KMS-11 (cell line): ENCODE results near the gene VIPAS39.

Experiments used
- H2AFZ ChIP-seq: fragments of 200-600 bp; sonication (generic); 2 replicates; pipeline ENCODE4 v1.6.1; 2016; ENCODE audit warnings: antibody characterized with exemption, mixed run types, low read depth
- H3K27ac ChIP-seq: fragments of 200-600 bp; sonication (generic); 2 replicates; pipeline ENCODE4 v1.6.1; 2016; ENCODE audit warnings: mild to moderate bottlenecking, mixed run types
- H3K27me3 ChIP-seq: fragments of 200-600 bp; sonication (generic); 2 replicates; pipeline ENCODE4 v1.6.1; 2017; ENCODE audit warnings: mild to moderate bottlenecking, low read depth, mixed run types, moderate library complexity; ENCODE audit not compliant: insufficient read depth
- H3K36me3 ChIP-seq: fragments of 200-600 bp; sonication (generic); 2 replicates; pipeline ENCODE4 v1.6.1; 2017; ENCODE audit warnings: mild to moderate bottlenecking, mixed run types; ENCODE audit not compliant: insufficient read depth
- H3K4me1 ChIP-seq: fragments of 200-600 bp; sonication (generic); 2 replicates; pipeline ENCODE4 v1.6.1; 2016; ENCODE audit warnings: mild to moderate bottlenecking, low read depth, mixed run types; ENCODE audit not compliant: poor library complexity, severe bottlenecking
- H3K4me2 ChIP-seq: fragments of 200-600 bp; sonication (generic); 2 replicates; pipeline ENCODE4 v1.7.0; 2016; ENCODE audit warnings: mild to moderate bottlenecking, mixed run types
- H3K4me3 ChIP-seq: fragments of 200-600 bp; sonication (generic); IDR thresholded peaks from 2 replicates; pipeline ENCODE4 v1.6.1; 2017; ENCODE audit warnings: low read depth, low read length, mixed read lengths; ENCODE audit not compliant: insufficient read depth
- H3K79me2 ChIP-seq: fragments of 200-600 bp; sonication (generic); 2 replicates; pipeline ENCODE4 v1.6.1; 2016; ENCODE audit warnings: low read depth, mixed run types; ENCODE audit not compliant: insufficient read depth
- H3K9ac ChIP-seq: fragments of 200-600 bp; sonication (generic); 2 replicates; pipeline ENCODE4 v1.6.1; 2016; ENCODE audit warnings: mild to moderate bottlenecking, mixed run types
- H4K20me1 ChIP-seq: fragments of 200-600 bp; sonication (generic); 2 replicates; pipeline ENCODE4 v1.6.1; 2016; ENCODE audit warnings: mild to moderate bottlenecking, mixed run types; ENCODE audit not compliant: insufficient read depth
- TF ChIP-seq, protein P1 (sequence below): fragments of 200-600 bp; sonication (generic); conservative IDR thresholded peaks from 2 replicates; pipeline ENCODE4 v1.6.1; 2017; ENCODE audit warnings: low read depth, mild to moderate bottlenecking, antibody characterized with exemption, low read length, moderate library complexity, mixed read lengths

Gene VIPAS39

DNA sequence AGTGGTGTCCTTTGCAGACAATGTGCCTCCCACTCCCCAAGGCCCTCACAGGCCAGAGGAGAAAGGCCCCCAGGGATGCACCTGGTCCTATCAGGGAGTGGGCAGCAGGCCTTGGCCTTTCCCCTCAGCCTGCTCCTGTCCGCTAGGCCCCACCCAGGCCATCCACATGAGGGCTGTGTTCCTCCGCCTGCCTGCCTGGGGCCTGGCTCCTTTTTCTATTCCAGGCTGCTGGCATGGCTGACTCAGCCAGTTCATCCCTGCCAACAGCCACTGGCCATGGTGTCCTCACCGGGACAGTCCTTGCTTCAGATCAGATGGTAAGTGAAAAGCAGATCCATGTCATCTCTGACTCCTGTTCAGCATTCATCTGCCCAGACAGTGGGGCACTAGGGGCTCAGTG is 27.9 kb upstream of the VIPAS39 start:
- H3K79me2 ChIP-seq = no peaks in the 10 kb centered on the region
- no peaks in the 10 kb centered on the region for H4K20me1 ChIP-seq
- TF ChIP-seq, protein P1, sequence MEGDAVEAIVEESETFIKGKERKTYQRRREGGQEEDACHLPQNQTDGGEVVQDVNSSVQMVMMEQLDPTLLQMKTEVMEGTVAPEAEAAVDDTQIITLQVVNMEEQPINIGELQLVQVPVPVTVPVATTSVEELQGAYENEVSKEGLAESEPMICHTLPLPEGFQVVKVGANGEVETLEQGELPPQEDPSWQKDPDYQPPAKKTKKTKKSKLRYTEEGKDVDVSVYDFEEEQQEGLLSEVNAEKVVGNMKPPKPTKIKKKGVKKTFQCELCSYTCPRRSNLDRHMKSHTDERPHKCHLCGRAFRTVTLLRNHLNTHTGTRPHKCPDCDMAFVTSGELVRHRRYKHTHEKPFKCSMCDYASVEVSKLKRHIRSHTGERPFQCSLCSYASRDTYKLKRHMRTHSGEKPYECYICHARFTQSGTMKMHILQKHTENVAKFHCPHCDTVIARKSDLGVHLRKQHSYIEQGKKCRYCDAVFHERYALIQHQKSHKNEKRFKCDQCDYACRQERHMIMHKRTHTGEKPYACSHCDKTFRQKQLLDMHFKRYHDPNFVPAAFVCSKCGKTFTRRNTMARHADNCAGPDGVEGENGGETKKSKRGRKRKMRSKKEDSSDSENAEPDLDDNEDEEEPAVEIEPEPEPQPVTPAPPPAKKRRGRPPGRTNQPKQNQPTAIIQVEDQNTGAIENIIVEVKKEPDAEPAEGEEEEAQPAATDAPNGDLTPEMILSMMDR = no peak
- H2AFZ ChIP-seq = no peak overlapping the region
- no peak overlapping the region for H3K27ac ChIP-seq
- H3K4me2 ChIP-seq = no peak overlapping the region
- H3K4me1 ChIP-seq = no peaks in the 10 kb centered on the region
- no peak overlapping the region for H3K9ac ChIP-seq
- H3K27me3 ChIP-seq = no peaks in the 10 kb centered on the region
- no peaks in the 10 kb centered on the region for H3K36me3 ChIP-seq
- H3K4me3 ChIP-seq = no peak overlapping the region

DNA sequence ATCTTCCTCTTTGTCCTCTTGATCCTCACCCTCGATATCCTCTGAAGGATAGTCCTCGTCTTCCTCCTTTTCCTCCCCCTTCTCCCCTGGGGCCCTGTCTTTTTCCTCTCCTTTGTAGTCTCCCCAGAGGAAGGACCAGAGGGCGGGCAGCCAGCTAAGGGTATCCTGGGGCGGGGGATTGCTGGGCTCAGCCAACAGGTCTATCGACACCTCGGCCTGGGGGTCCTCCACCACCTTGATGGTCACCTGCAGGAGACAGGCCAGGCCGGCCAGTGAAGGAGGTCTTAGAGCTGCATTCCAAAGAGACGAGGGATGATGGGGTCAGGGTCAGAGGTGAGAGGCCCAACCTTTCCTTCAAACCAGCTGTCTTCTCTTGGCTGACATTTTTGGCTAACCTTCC is 25.0 kb upstream of the VIPAS39 start:
- H4K20me1 ChIP-seq = no peaks in the 10 kb centered on the region
- no peaks in the 10 kb centered on the region for H3K36me3 ChIP-seq
- TF ChIP-seq, protein P1 = no peak
- no peak overlapping the region for H3K4me2 ChIP-seq
- no peak overlapping the region for H2AFZ ChIP-seq
- H3K4me1 ChIP-seq = no peaks in the 10 kb centered on the region
- no peak overlapping the region for H3K9ac ChIP-seq
- no peaks in the 10 kb centered on the region for H3K79me2 ChIP-seq
- no peak overlapping the region for H3K4me3 ChIP-seq
- H3K27ac ChIP-seq = no peak overlapping the region
- no peaks in the 10 kb centered on the region for H3K27me3 ChIP-seq

DNA sequence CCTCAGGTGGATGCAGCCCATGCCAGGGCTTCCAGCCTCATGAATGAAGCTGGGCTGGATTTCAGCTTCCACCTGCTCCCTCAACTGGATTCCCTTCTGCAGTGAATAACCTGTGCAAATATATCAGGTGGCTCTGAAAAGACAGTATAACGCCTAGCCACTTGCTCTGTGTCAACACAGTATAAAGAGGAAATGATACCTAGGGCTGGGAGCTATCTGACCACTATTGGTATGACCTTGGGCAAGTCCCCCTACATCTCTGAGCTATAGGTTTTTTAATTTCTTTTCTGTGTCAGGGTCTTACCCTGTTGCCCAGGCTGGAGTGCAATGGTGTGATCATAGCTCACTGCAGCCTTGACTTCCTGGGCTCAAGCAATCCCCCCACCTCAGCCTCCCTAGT is 21.4 kb upstream of the VIPAS39 start:
- Histone ChIP-seq H3K4me3 (no peak overlapping the region), H3K4me2 (no peak overlapping the region)

DNA sequence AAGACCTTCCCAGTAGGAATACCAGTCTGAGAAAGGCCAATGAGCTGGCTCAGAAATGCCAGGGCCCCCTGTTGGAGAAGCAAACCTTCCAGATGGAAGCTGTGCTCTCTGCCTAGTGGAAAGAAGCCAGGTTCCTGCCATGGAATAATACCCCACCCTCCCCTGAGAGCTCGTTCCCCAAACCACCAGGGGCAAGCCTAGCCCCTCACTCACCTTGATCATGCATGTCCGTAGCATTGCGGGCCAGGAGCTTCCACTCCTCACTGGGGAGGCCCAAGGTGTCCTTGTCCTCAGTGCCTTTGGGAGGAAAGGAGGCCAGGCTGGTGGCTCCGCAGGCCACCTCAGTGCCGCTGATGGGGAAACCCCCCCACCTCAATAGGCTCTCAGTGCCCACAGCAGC is 20.6 kb upstream of the VIPAS39 start:
- H3K27ac ChIP-seq = no peak overlapping the region
- H3K79me2 ChIP-seq = no peaks in the 10 kb centered on the region
- H3K4me2 ChIP-seq = no peak overlapping the region
- TF ChIP-seq, protein P1 = no peak
- H3K9ac ChIP-seq = no peak overlapping the region
- no peak overlapping the region for H2AFZ ChIP-seq
- no peaks in the 10 kb centered on the region for H3K4me1 ChIP-seq
- H3K27me3 ChIP-seq = no peaks in the 10 kb centered on the region
- no peaks in the 10 kb centered on the region for H4K20me1 ChIP-seq
- no peak overlapping the region for H3K4me3 ChIP-seq
- H3K36me3 ChIP-seq = no peaks in the 10 kb centered on the region

More for the DNA sequence above, 21.4 kb upstream of the VIPAS39 start:
- Histone ChIP-seq H3K79me2 (no peaks in the 10 kb centered on the region), H2AFZ (no peak overlapping the region), H3K36me3 (no peaks in the 10 kb centered on the region), H4K20me1 (no peaks in the 10 kb centered on the region), H3K27ac (no peak overlapping the region), H3K4me1 (no peaks in the 10 kb centered on the region), H3K27me3 (no peaks in the 10 kb centered on the region), H3K9ac (no peak overlapping the region)
- TF ChIP-seq, protein P1 = no peak
